NCI-H2107 treated with DMSO at 0.1 percent for 48 hours (cell line): ENCODE data around the gene IL22RA2.

ENCODE experiments used
- DNase-seq: peaks from one replicate; lab custom pipeline; 2025; ENCODE audit not compliant: unreplicated experiment; lab: John Stamatoyannopoulos, UW

IL22RA2 gene

GRCh38 chr6:137167702-137168377 is 5.6 kb downstream of the IL22RA2 start:
- DNase-seq, result no peak

GRCh38 chr6:137166247-137167098 is 7.0 kb downstream of the IL22RA2 start:
- no peak for DNase-seq

- no peak for DNase-seq
Observed at GRCh38 chr6:137165375-137166246, 7.8 kb downstream of the IL22RA2 start.

GRCh38 chr6:137163732-137164318 is 9.6 kb downstream of the IL22RA2 start:
- no peak for DNase-seq

- no peak for DNase-seq
Observed at GRCh38 chr6:137162692-137163306, 10.6 kb downstream of the IL22RA2 start.

- no peak for DNase-seq
Observed at GRCh38 chr6:137161949-137162348, 11.5 kb downstream of the IL22RA2 start.

GRCh38 chr6:137160763-137161162 is 12.7 kb downstream of the IL22RA2 start:
- DNase-seq, result no peak

GRCh38 chr6:137159912-137160311 is 13.5 kb downstream of the IL22RA2 start:
- no peak for DNase-seq

GRCh38 chr6:137157601-137158000 is 15.8 kb downstream of the IL22RA2 start:
- no peak for DNase-seq

GRCh38 chr6:137156650-137157049 is 16.8 kb downstream of the IL22RA2 start:
- DNase-seq, result no peak

- no peak for DNase-seq
Observed at GRCh38 chr6:137155830-137156229, 17.6 kb downstream of the IL22RA2 start.

GRCh38 chr6:137150072-137150471 is 23.4 kb downstream of the IL22RA2 start:
- no peak for DNase-seq

- DNase-seq, result no peak
Observed at GRCh38 chr6:137149035-137149393, 24.4 kb downstream of the IL22RA2 start.

GRCh38 chr6:137148306-137149034 is 25.0 kb downstream of the IL22RA2 start:
- DNase-seq, result no peak

- no peak for DNase-seq
Observed at GRCh38 chr6:137147195-137147594, 26.2 kb downstream of the IL22RA2 start.

GRCh38 chr6:137146206-137146605 is 27.2 kb downstream of the IL22RA2 start:
- DNase-seq, result no peak

- DNase-seq, result no peak
Observed at GRCh38 chr6:137145421-137145820, 28.0 kb downstream of the IL22RA2 start.

- DNase-seq, result no peak
Observed at GRCh38 chr6:137136065-137136464, 37.4 kb downstream of the IL22RA2 start.

- DNase-seq, result no peak
Observed at GRCh38 chr6:137134483-137134882, 39.0 kb downstream of the IL22RA2 start.

- no peak for DNase-seq
Observed at GRCh38 chr6:137133122-137133521, 40.3 kb downstream of the IL22RA2 start.
